Measurements from ENCODE around the gene ZC3H13.
"Not testable (repeated sequence)": the region's sequence is repeated elsewhere in the genome, so short reads cannot be mapped to it uniquely, and the experiment has no call there.

The ZC3H13 gene

DNA sequence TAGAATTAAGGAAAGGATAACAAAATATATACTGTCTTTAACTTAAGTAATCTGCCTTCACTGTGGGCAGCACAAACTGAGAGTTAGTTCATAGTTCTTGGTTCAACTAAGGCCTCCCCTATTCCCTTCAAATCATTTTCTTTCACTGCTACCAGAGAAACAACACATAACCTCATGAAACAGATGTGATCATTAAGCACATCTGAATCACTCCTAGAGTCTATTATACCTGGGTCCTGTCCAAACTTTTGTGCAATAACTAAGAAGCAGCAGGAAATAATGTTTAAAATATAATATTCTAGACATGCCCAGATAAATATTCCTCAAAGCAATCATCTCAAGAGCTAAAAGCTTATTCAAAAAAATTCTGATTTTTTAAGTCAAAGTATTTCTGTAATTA, 62.9 kb downstream of the ZC3H13 start:
- TF ChIP-seq, protein P1, sequence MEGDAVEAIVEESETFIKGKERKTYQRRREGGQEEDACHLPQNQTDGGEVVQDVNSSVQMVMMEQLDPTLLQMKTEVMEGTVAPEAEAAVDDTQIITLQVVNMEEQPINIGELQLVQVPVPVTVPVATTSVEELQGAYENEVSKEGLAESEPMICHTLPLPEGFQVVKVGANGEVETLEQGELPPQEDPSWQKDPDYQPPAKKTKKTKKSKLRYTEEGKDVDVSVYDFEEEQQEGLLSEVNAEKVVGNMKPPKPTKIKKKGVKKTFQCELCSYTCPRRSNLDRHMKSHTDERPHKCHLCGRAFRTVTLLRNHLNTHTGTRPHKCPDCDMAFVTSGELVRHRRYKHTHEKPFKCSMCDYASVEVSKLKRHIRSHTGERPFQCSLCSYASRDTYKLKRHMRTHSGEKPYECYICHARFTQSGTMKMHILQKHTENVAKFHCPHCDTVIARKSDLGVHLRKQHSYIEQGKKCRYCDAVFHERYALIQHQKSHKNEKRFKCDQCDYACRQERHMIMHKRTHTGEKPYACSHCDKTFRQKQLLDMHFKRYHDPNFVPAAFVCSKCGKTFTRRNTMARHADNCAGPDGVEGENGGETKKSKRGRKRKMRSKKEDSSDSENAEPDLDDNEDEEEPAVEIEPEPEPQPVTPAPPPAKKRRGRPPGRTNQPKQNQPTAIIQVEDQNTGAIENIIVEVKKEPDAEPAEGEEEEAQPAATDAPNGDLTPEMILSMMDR (conservative IDR thresholded peaks at IDR 0.05): no peak
- TF ChIP-seq ZFX (IDR thresholded peaks at IDR 0.05): no peak
- H3K27ac ChIP-seq: no peak overlapping the region

DNA sequence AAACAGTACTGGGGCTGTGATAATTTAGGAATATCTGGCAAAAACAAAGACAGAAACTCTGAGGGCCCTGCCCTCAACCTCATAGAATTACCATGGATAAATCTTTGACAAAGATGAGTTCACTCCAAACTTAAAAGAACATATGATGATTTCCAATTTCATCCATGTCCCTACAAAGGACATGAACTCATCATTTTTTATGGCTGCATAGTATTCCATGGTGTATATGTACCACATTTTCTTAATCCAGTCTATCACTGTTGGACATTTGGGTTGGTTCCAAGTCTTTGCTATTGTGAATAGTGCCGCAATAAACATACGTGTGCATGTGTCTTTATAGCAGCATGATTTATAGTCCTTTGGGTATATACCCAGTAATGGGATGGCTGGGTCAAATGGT, 71.4 kb downstream of the ZC3H13 start:
- not testable (repeated sequence) for H3K27ac ChIP-seq

DNA sequence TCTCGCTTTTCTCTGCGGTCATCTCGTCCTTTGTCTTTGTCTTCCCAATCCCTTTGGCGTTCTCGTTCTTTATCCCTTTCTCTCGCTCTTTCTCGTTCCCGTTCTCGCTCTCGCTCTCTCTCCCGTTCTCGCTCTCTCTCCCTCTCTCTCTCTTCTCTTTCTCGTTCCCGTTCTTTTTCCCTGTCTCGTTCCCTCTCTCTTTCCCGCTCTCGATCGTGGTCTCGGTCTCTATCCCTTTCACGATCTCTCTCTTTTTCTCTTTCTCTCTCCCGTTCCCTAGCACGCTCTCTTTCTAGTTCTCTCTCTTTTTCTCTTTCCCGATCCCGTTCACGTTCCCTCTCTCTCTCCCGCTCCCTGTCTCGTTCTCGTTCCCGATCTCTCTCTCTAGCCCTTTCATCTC, 77.2 kb downstream of the ZC3H13 start:
- no peak overlapping the region for H3K27ac ChIP-seq
- TF ChIP-seq, protein P1 (conservative IDR thresholded peaks at IDR 0.05): no peak
- TF ChIP-seq ZFX (IDR thresholded peaks at IDR 0.05): no peak

DNA sequence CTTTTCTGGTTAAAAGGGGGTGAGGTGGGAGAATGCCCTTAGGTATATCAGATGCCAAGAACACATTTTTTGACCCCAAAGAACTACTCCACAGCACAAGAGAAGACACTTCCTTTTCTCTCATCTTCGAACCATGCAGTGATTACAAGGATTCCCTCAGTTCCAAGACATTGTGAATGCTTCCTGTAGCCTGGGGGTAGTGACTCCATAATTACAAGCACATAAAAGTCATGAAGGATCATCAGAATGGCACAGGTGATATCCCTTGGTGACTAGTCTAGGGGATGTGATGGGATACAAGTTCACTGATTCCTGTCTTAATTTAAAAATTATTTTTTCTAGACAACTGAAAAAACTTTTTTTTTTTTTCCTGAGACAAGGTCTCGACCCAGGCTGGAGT, 78.0 kb downstream of the ZC3H13 start:
- no peak overlapping the region for H3K27ac ChIP-seq
- TF ChIP-seq ZFX (IDR thresholded peaks at IDR 0.05): no peak
- TF ChIP-seq, protein P1 (conservative IDR thresholded peaks at IDR 0.05): no peak

DNA sequence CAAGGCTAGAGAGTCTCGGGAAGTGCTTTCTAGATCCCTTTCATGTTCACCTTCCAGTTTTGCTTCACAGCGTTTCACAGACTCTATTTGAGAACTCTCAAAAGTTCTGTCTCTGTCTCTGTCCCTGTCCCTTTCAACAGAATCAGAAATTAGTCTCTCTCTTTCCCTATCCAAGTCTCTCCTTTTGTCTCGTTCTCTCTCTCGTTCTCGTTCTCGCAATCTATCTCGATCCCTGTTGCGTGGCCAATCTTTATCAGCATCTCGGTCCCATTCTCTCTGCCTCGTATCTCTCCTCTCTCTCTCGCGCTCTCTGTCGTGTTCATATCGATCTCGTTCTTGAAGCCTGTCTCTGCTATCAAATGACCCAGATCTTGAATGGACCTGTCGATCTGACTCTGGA, 85.0 kb downstream of the ZC3H13 start:
- no peak overlapping the region for H3K27ac ChIP-seq
- no peak for TF ChIP-seq ZFX (IDR thresholded peaks at IDR 0.05)
- TF ChIP-seq, protein P1 (conservative IDR thresholded peaks at IDR 0.05): no peak

DNA sequence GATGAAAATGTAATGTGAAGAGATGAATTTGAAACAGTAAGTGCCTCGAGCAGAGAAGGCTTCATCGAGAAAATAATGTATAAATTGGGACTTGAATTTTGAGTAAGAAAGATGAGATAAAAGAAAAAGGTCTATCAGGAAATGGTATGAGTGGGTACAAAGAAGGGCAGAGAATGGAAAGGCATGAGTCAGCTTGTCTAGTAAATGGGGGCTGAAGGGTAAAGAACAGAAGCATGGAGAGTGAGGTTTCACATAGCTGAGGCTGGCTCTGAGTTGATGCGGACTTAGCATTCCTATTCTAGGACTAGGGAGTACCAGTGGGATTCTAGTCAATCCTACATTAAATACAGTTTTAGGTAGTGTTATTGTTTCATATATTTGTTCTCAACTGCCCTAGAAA, 85.8 kb downstream of the ZC3H13 start:
- H3K27ac ChIP-seq: no peak overlapping the region
- TF ChIP-seq, protein P1 (conservative IDR thresholded peaks at IDR 0.05): no peak
- no peak for TF ChIP-seq ZFX (IDR thresholded peaks at IDR 0.05)

DNA sequence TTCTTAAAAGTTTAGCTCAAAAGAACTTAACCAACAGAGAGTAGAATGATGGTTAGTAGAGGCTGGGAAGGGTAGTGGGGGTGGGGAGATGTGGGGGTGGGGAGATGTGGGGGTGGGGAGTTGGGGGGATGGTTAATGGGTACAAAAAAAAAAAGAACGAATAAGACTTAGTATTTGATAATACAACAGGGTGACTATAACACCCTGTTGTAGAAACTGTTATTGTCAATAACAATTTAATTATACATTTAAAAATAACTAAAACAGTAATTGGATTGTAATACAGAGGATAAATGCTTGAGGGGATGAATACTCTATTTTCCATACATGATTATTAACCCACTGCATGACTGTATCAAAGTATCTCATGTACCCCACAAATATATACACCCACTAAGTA, 91.1 kb downstream of the ZC3H13 start:
- TF ChIP-seq ZFX (IDR thresholded peaks at IDR 0.05): no peak
- TF ChIP-seq, protein P1 (conservative IDR thresholded peaks at IDR 0.05): no peak
- H3K27ac ChIP-seq: no peak overlapping the region

DNA sequence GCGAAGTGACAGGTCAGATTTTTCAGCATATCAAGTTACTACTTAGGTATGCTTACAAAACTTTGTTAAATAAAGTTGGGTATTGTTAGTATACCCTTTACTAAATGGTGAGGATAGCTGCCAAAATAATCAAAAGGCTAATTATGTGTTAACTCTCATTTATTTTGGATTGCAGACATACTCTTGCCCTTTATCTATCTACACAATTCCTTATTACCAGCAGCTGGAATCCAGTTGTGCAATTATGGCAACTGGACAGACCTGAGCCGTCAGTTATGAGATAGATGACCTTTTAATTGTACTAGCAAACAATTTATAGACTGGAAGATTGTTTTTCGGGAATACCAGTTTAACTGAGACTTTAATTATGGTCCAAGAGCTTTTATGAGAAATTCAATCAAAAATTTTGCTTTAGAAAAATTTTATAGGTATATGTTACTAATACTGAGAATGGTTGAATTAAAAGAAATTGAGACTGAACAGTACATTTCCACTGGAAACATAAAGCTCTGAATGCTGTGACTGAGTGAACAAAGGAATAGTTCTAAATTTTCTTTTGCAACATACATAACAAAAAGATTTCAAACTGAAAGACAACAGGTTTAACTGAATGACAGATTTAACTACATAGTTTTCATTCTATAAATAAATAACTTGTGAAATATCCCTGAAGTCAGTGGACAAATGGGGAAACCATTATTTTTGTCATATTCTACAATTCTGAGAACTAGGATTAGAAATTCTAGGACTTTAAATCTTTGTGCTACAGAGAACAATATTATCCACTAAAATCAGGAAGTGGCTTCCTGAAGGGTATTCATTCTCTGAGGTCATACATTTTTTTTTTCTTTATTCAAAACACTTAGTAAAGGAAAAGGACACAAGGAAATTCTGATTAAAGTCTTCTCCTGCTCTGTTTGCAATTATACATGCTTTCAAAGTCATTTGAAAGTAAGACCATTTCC, 97.4 kb downstream of the ZC3H13 start:
- TF ChIP-seq, protein P1 (conservative IDR thresholded peaks at IDR 0.05): no peak
- TF ChIP-seq ZFX (IDR thresholded peaks at IDR 0.05): no peak

More for the DNA sequence above, 97.4 kb downstream of the ZC3H13 start:
- H3K27ac ChIP-seq: no peak overlapping the region

Data from C4-2B (cell line).